GM18502 (cell line): Measurements from ENCODE around the gene SCML1.

Source experiments
- ATAC-seq: cut with Tn5 transposase; IDR thresholded peaks from one replicate; pipeline ENCODE4 v1.9.1; 2021; ENCODE audit warnings: mild to moderate bottlenecking; ENCODE audit not compliant: unreplicated experiment, poor library complexity

SCML1 gene

GRCh38 chrX:17736856-17737709, at the start of gene SCML1:
TSS of gene SCML1 (plus strand) at chrX:17737493. CDS start at chrX:17744187, 6,694 bp downstream.
- ATAC-seq = peak; percentile 81

- ATAC-seq = no peak
Observed at GRCh38 chrX:17687648-17688047, 49.6 kb upstream of the SCML1 start.

GRCh38 chrX:17689971-17690409, 47.3 kb upstream of the SCML1 start:
- ATAC-seq = peak; percentile 77

GRCh38 chrX:17692709-17693346, 44.5 kb upstream of the SCML1 start:
- ATAC-seq = no peak

GRCh38 chrX:17697191-17697590, 40.1 kb upstream of the SCML1 start:
- ATAC-seq = no peak

- ATAC-seq = no peak
Observed at GRCh38 chrX:17700976-17701375, 36.3 kb upstream of the SCML1 start.

GRCh38 chrX:17703201-17703600, 34.1 kb upstream of the SCML1 start:
- ATAC-seq = no peak

GRCh38 chrX:17705211-17705610, 32.1 kb upstream of the SCML1 start:
- no peak for ATAC-seq

GRCh38 chrX:17706676-17707075, 30.6 kb upstream of the SCML1 start:
- ATAC-seq = no peak

- ATAC-seq = no peak
Observed at GRCh38 chrX:17707731-17708130, 29.6 kb upstream of the SCML1 start.

GRCh38 chrX:17710871-17711301, 26.4 kb upstream of the SCML1 start:
- ATAC-seq = no peak

- no peak for ATAC-seq
Observed at GRCh38 chrX:17713288-17713687, 24.0 kb upstream of the SCML1 start.

GRCh38 chrX:17718649-17719165, 18.6 kb upstream of the SCML1 start:
- ATAC-seq = no peak

- ATAC-seq = no peak
Observed at GRCh38 chrX:17719711-17720110, 17.6 kb upstream of the SCML1 start.

GRCh38 chrX:17721715-17722114, 15.6 kb upstream of the SCML1 start:
- ATAC-seq = no peak

GRCh38 chrX:17725181-17725580, 12.1 kb upstream of the SCML1 start:
- no peak for ATAC-seq

GRCh38 chrX:17732138-17732783, 5.0 kb upstream of the SCML1 start:
- no peak for ATAC-seq

- no peak for ATAC-seq
Observed at GRCh38 chrX:17735406-17735805, 1.9 kb upstream of the SCML1 start.

GRCh38 chrX:17736478-17736855, 826 bp upstream of the SCML1 start:
- no peak for ATAC-seq

- ATAC-seq = no peak
Observed at GRCh38 chrX:17737710-17737985, 355 bp downstream of the SCML1 start.
